Measurements from ENCODE around the gene ITSN2. TPM values are rescaled to one million over a fixed set of nuclear protein-coding genes. Genes with fewer than 3 reads are reported as not detected.

ITSN2 gene
- total and polyA plus RNA-seq, 2 of the 8 experiments (the other 6 are each of a cell fraction or from before 2014, with no cell fraction given), result 9.3 to 17.0 TPM

DNA sequence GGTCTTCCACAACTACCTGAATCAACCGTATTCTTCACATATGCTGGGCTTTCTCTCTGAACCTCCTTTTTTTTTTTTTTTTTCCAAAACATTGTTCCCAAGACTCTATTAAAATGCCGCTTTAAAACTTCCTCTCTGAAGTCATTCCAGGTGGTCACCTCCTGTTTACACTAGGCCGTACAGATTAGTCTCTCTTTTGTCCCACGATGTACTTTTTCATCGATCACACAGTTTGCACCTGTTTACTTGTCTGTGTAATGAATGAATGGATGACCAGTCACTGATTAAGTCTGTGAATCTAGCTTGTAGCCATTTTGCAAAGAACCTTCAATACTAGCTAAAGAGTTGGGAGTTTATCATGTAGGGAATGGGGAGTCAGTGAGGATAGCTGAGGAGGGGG lies 202.2 kb downstream of the ITSN2 start:
- no peaks in the 10 kb centered on the region for H3K79me1 ChIP-seq (ENCODE audit: low read depth, low read length)
- ChIA-PET CTCF (ENCODE audit: partially characterized antibody) (no interaction called here), POLR2A (ENCODE audit: partially characterized antibody) (interaction anchor here (0.6 kb wide), 1 partner anchor 526 kb away, joined by 3 read pairs; no protein-coding TSS in a partner anchor)
- no peak overlapping the region for H2BK15ac ChIP-seq (ENCODE audit: low read length)
- no peak overlapping the region for H3K4ac ChIP-seq (replicated peaks; ENCODE audit: insufficient read length, low read depth, low read length)
- no peak overlapping the region for H3K4me2 ChIP-seq (ENCODE audit: insufficient read depth in 1 of 2, low read depth in 2 of 2, low read length in 2 of 2)
- no peak overlapping the region for H2BK120ac ChIP-seq (replicated peaks; ENCODE audit: low read depth, low read length)
- H4K5ac ChIP-seq (ENCODE audit: insufficient read length, low read depth, low read length), result no peak overlapping the region
- H3K79me2 ChIP-seq (ENCODE audit: control insufficient read depth in 1 of 2, insufficient read depth in 2 of 2, low read length in 2 of 2), result no peaks in the 10 kb centered on the region
- no peak overlapping the region for H2AK5ac ChIP-seq (ENCODE audit: low read depth, low read length)
- H3K27ac ChIP-seq (ENCODE audit: low read depth, low read length), result no peak overlapping the region
- no peak overlapping the region for H4K8ac ChIP-seq (ENCODE audit: extremely low read depth, insufficient read depth, low read length)
- H3K23me2 ChIP-seq (ENCODE audit: low read depth, low read length), result no peaks in the 10 kb centered on the region
- H3K27me3 ChIP-seq (replicated peaks in 1 of 4; ENCODE audit: control insufficient read depth in 3 of 4, extremely low read depth in 1 of 4, insufficient read depth in 3 of 4, low read length in 3 of 4), result no peaks in the 10 kb centered on the region
- H3K56ac ChIP-seq (replicated peaks; ENCODE audit: insufficient read length, low read depth, low read length), result no peak overlapping the region
- H3K4me3 ChIP-seq (ENCODE audit: extremely low read depth in 1 of 4, insufficient read depth in 2 of 4, low read depth in 3 of 4, low read length in 4 of 4), result no peak overlapping the region
- H3K9me3 ChIP-seq (ENCODE audit: insufficient read depth in 2 of 2, low read depth in 1 of 2, low read length in 1 of 2), result no peaks in the 10 kb centered on the region
- no peak overlapping the region for H3K9ac ChIP-seq (replicated peaks in 1 of 4; ENCODE audit: extremely low read depth in 1 of 4, low read depth in 3 of 4, low read length in 3 of 4)
- no peak overlapping the region for H2AFZ ChIP-seq (ENCODE audit: low read length)
- H3K14ac ChIP-seq (ENCODE audit: insufficient read length), result no peak overlapping the region
- no peak overlapping the region for H4K91ac ChIP-seq (replicated peaks; ENCODE audit: insufficient read length, low read length)
- 84% methylated on average over 5 of the region's 5 CpGs; no CpG with 5 or more reads in 1 of the 2 experiments for WGBS, 2 experiments (ENCODE audit: extremely low coverage in 1 of 2, insufficient coverage in 1 of 2, insufficient read length in 1 of 2, insufficient replicate concordance in 2 of 2, low coverage in 1 of 2, low lambda C conversion rate in 2 of 2, missing lambda C conversion rate in 1 of 2)
- H3K18ac ChIP-seq (ENCODE audit: extremely low read depth, low read length), result no peak overlapping the region
- DNase-seq (ENCODE audit: low read depth in 1 of 2, low spot score in 2 of 2) (no peak), FAIRE-seq (no peak)
- no peaks in the 10 kb centered on the region for H3K36me3 ChIP-seq (ENCODE audit: control insufficient read depth in 2 of 4, insufficient read depth in 4 of 4, low read length in 3 of 4)
- no peak overlapping the region for H2BK20ac ChIP-seq (ENCODE audit: low read length)
- H4K20me1 ChIP-seq (replicated peaks in 1 of 2; ENCODE audit: control insufficient read depth in 1 of 2, insufficient read depth in 2 of 2, low read length in 2 of 2), result no peaks in the 10 kb centered on the region
- H2BK12ac ChIP-seq (ENCODE audit: low read depth, low read length), result no peak overlapping the region
- H2BK5ac ChIP-seq (ENCODE audit: low read depth, low read length), result no peak overlapping the region
- no peak overlapping the region for H3K23ac ChIP-seq (ENCODE audit: insufficient read length)
- H3K4me1 ChIP-seq (replicated peaks in 1 of 4; ENCODE audit: control insufficient read depth in 3 of 4, insufficient read depth in 4 of 4, low read length in 3 of 4), result no peaks in the 10 kb centered on the region
- no peak for TF ChIP-seq TCF12 (IDR thresholded peaks at IDR 0.05; ENCODE audit: low read depth, low read length)
- TF ChIP-seq JUND (IDR thresholded peaks at IDR 0.05; ENCODE audit: low read length), result no peak
- no peak for TF ChIP-seq HDAC6 (IDR thresholded peaks at IDR 0.05; ENCODE audit: low read depth, low read length)
- TF ChIP-seq NRF1 (IDR thresholded peaks at IDR 0.05; ENCODE audit: low read depth, low read length), result no peak
- TF ChIP-seq EZH2 (IDR thresholded peaks at IDR 0.05; ENCODE audit: low read depth, low read length, severe bottlenecking), result no peak
- TF ChIP-seq, protein P1, sequence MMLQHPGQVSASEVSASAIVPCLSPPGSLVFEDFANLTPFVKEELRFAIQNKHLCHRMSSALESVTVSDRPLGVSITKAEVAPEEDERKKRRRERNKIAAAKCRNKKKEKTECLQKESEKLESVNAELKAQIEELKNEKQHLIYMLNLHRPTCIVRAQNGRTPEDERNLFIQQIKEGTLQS (IDR thresholded peaks at IDR 0.05; ENCODE audit: insufficient read depth, low read depth, low read length), result no peak
- no peak for TF ChIP-seq GABPA (IDR thresholded peaks at IDR 0.05; ENCODE audit: borderline replicate concordance, insufficient read depth, low read length)
- TF ChIP-seq RBBP5 (IDR thresholded peaks at IDR 0.05; ENCODE audit: borderline replicate concordance, low read depth, low read length), result no peak
- no peak for TF ChIP-seq FOSL1 (IDR thresholded peaks at IDR 0.05; ENCODE audit: insufficient read depth, low read depth, low read length)
- TF ChIP-seq SRF (IDR thresholded peaks at IDR 0.05; ENCODE audit: low read depth, low read length), result no peak
- no peak for TF ChIP-seq RNF2 (IDR thresholded peaks at IDR 0.05; ENCODE audit: borderline replicate concordance, low read depth, low read length, missing control alignments, poor library complexity, severe bottlenecking)
- TF ChIP-seq, protein P2, sequence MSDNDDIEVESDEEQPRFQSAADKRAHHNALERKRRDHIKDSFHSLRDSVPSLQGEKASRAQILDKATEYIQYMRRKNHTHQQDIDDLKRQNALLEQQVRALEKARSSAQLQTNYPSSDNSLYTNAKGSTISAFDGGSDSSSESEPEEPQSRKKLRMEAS (IDR thresholded peaks at IDR 0.05), result no peak
- no peak for TF ChIP-seq CHD1 (IDR thresholded peaks at IDR 0.05; ENCODE audit: low read depth, low read length)

Measured in H1 (cell line).